IPS DF 6.9 (cell line): ENCODE measurements around the gene POFUT2.

ENCODE experiments used
- DNase-seq: peaks from one replicate; pipeline ENCODE4 v3.0.0-alpha.2; 2013; ENCODE audit warnings: low read depth, low spot score
- H3K27ac ChIP-seq: one replicate; pipeline ENCODE4 v1.5.1; 2013; ENCODE audit warnings: low read length, control low read depth
- H3K27me3 ChIP-seq: 2 replicates; pipeline ENCODE4 v1.6.1; 2013; ENCODE audit warnings: mild to moderate bottlenecking, low read length; ENCODE audit not compliant: control insufficient read depth, insufficient read depth
- H3K36me3 ChIP-seq: 2 replicates; pipeline ENCODE4 v1.6.1; 2013; ENCODE audit warnings: low read length; ENCODE audit not compliant: control insufficient read depth, insufficient read depth
- H3K4me1 ChIP-seq: 2 replicates; pipeline ENCODE4 v1.6.1; 2013; ENCODE audit warnings: low read length; ENCODE audit not compliant: control insufficient read depth, insufficient read depth
- H3K4me3 ChIP-seq: 2 replicates; pipeline ENCODE4 v1.5.1; 2013; ENCODE audit warnings: mild to moderate bottlenecking, low read length
- H3K9me3 ChIP-seq: 2 replicates; pipeline ENCODE4 v1.6.1; 2013; ENCODE audit warnings: low read length, inconsistent platforms; ENCODE audit not compliant: control insufficient read depth, insufficient read depth
- WGBS: extraction: QIAGEN DNeasy Blood & Tissue Kit; methylation state at CpG from one replicate; pipeline ENCODE4 v1.1.7; 2013; ENCODE audit warnings: mixed read lengths, missing lambda C conversion rate; ENCODE audit not compliant: insufficient read length, insufficient coverage; 5-methylcytosine and 5-hydroxymethylcytosine counted together

Gene POFUT2

GRCh38 chr21:45302082-45303061 lies 14.7 kb upstream of the POFUT2 start:
- DNase-seq = no peak
- Histone ChIP-seq H3K9me3 (no peaks in the 10 kb centered on the region), H3K36me3 (no peaks in the 10 kb centered on the region; the same call in 1 of the 2 replicates), H3K4me3 (no peak overlapping the region), H3K27me3 (no peaks in the 10 kb centered on the region), H3K4me1 (no peaks in the 10 kb centered on the region; the same call in 1 of the 2 replicates), H3K27ac (no peak overlapping the region)
- no CpG with 5 or more reads among the region's 54 CpGs for WGBS

GRCh38 chr21:45301521-45302081 lies 13.9 kb upstream of the POFUT2 start:
- DNase-seq = no peak
- H3K4me1 ChIP-seq = no peaks in the 10 kb centered on the region; the same call in 1 of the 2 replicates

GRCh38 chr21:45300786-45301520 lies 13.3 kb upstream of the POFUT2 start:
- no peak for DNase-seq
- WGBS = no CpG with 5 or more reads among the region's 43 CpGs
- Histone ChIP-seq H3K4me1 (no peaks in the 10 kb centered on the region; the same call in 1 of the 2 replicates), H3K9me3 (no peaks in the 10 kb centered on the region), H3K27ac (no peak overlapping the region), H3K36me3 (no peaks in the 10 kb centered on the region; the same call in 1 of the 2 replicates), H3K4me3 (no peak overlapping the region), H3K27me3 (no peaks in the 10 kb centered on the region)

More at GRCh38 chr21:45301521-45302081, 13.9 kb upstream of the POFUT2 start:
- Histone ChIP-seq H3K9me3 (no peaks in the 10 kb centered on the region), H3K36me3 (no peaks in the 10 kb centered on the region; the same call in 1 of the 2 replicates), H3K4me3 (no peak overlapping the region), H3K27ac (no peak overlapping the region), H3K27me3 (no peaks in the 10 kb centered on the region)
- WGBS = no CpG with 5 or more reads among the region's 20 CpGs

GRCh38 chr21:45299864-45300785 lies 12.4 kb upstream of the POFUT2 start:
- Histone ChIP-seq H3K4me3 (no peak overlapping the region), H3K9me3 (no peaks in the 10 kb centered on the region), H3K36me3 (no peaks in the 10 kb centered on the region; the same call in 1 of the 2 replicates), H3K27ac (no peak overlapping the region), H3K4me1 (no peaks in the 10 kb centered on the region; the same call in 1 of the 2 replicates), H3K27me3 (no peaks in the 10 kb centered on the region)
- no CpG with 5 or more reads among the region's 34 CpGs for WGBS
- no peak for DNase-seq

GRCh38 chr21:45299026-45299863 lies 11.6 kb upstream of the POFUT2 start:
- Histone ChIP-seq H3K36me3 (no peaks in the 10 kb centered on the region; the same call in 1 of the 2 replicates), H3K27me3 (no peaks in the 10 kb centered on the region), H3K4me1 (no peaks in the 10 kb centered on the region; the same call in 1 of the 2 replicates), H3K4me3 (no peak overlapping the region), H3K27ac (no peak overlapping the region), H3K9me3 (no peaks in the 10 kb centered on the region)
- DNase-seq = no peak
- no CpG with 5 or more reads among the region's 22 CpGs for WGBS

- no CpG with 5 or more reads among the region's 4 CpGs for WGBS
- Histone ChIP-seq H3K27ac (no peak overlapping the region), H3K36me3 (no peaks in the 10 kb centered on the region; the same call in 1 of the 2 replicates), H3K4me3 (no peak overlapping the region), H3K9me3 (no peaks in the 10 kb centered on the region), H3K27me3 (no peaks in the 10 kb centered on the region), H3K4me1 (peaks cover 3% of the 10 kb centered on the region; the same call in 1 of the 2 replicates)
- no peak for DNase-seq
Measured at GRCh38 chr21:45297869-45298268, 10.2 kb upstream of the POFUT2 start.

GRCh38 chr21:45297329-45297728 lies 9.6 kb upstream of the POFUT2 start:
- no peak overlapping the region for H3K4me3 ChIP-seq
- peaks cover 6% of the 10 kb centered on the region; the same call in 1 of the 2 replicates for H3K4me1 ChIP-seq
- no peak for DNase-seq
- WGBS = no CpG with 5 or more reads among the region's 9 CpGs
- H3K27ac ChIP-seq = no peak overlapping the region
- no peaks in the 10 kb centered on the region; the same call in 1 of the 2 replicates for H3K36me3 ChIP-seq
- no peaks in the 10 kb centered on the region for H3K27me3 ChIP-seq
- H3K9me3 ChIP-seq = no peaks in the 10 kb centered on the region

GRCh38 chr21:45296638-45297037 lies 8.9 kb upstream of the POFUT2 start:
- H3K4me3 ChIP-seq = no peak overlapping the region
- H3K36me3 ChIP-seq = no peaks in the 10 kb centered on the region
- H3K9me3 ChIP-seq = no peaks in the 10 kb centered on the region
- WGBS = no CpG with 5 or more reads among the region's 7 CpGs
- H3K27ac ChIP-seq = no peak overlapping the region
- peaks cover 8% of the 10 kb centered on the region; the same call in 1 of the 2 replicates for H3K4me1 ChIP-seq
- no peak for DNase-seq
- H3K27me3 ChIP-seq = no peaks in the 10 kb centered on the region
